Measurements from ENCODE around the gene ATF3.

DNA sequence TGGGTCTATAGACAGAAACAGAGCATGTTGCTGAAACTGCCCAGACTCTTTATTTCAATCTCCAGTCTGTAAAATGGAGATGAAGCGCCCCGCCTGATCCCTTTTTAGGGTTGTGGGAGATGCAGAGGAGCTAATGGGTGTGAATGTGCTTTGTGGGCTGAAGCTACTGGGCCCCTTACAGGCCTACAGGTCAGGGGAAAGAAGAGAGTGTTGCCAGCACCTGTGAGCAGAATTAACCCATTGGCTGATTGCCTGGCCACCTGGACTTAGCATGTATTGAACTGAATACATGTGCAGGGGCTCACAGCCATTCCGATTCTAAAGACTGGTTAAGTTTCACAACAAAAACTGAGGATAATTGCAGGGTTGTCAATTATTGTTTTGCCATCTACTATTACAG, 13.9 kb upstream of the ATF3 start:
- TF ChIP-seq, protein P1, sequence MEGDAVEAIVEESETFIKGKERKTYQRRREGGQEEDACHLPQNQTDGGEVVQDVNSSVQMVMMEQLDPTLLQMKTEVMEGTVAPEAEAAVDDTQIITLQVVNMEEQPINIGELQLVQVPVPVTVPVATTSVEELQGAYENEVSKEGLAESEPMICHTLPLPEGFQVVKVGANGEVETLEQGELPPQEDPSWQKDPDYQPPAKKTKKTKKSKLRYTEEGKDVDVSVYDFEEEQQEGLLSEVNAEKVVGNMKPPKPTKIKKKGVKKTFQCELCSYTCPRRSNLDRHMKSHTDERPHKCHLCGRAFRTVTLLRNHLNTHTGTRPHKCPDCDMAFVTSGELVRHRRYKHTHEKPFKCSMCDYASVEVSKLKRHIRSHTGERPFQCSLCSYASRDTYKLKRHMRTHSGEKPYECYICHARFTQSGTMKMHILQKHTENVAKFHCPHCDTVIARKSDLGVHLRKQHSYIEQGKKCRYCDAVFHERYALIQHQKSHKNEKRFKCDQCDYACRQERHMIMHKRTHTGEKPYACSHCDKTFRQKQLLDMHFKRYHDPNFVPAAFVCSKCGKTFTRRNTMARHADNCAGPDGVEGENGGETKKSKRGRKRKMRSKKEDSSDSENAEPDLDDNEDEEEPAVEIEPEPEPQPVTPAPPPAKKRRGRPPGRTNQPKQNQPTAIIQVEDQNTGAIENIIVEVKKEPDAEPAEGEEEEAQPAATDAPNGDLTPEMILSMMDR (conservative IDR thresholded peaks at IDR 0.05; ENCODE audit: low read length), result no peak
- no peak for TF ChIP-seq EZH2phosphoT487 (IDR thresholded peaks at IDR 0.05; ENCODE audit: borderline replicate concordance)

Data from Loucy (cell line).